ENCODE data around the gene XRN2.
"Not testable (repeated sequence)": the region's sequence is repeated elsewhere in the genome, so short reads cannot be mapped to it uniquely, and the experiment has no call there.

XRN2 gene

GRCh38 chr20:21344206-21344900 lies 41.2 kb downstream of the XRN2 start:
- DNase-seq (ENCODE audit: low spot score): no peak

DNA sequence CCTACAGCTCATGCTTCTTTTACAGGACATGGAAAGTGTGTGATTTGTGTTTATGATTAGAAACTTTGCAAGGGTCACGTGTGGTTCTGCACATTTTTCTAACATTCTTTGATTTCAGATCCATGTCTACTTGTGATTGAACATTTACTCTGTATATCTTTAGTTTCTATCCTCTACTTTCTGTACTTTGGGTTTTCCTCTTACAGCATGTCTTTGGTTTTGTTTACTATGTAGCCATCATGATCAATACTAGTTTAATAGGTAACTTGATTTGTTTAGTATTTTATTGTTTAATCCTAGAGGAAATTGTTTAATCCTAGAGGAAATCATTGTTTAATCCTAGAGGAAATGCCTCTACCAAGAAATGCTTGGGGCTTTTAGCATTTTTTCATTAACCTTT lies 41.8 kb downstream of the XRN2 start:
- no peak for DNase-seq (ENCODE audit: low spot score)

GRCh38 chr20:21352703-21353102 lies 49.6 kb downstream of the XRN2 start:
- DNase-seq (ENCODE audit: low spot score): no peak

GRCh38 chr20:21353236-21353635 lies 50.1 kb downstream of the XRN2 start:
- DNase-seq (ENCODE audit: low spot score): no peak

DNA sequence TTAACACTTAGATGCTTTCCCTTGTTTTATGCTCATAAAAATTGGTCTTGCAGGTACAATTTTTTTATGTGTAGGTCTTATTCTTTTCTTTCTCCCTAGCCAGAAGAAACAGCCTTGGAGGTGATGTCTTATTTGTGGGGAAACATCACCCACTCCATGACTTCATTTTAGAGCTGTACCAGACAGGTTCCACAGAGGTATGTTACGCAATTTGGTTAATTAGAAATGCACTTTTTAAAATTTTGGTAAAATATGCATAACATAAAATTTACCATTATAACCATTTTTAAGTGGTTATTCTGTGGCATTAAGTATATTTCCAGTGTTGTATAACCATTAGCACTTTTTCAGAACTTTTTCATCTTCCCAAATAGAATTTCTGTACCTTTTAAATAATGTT lies 52.9 kb downstream of the XRN2 start:
- no peak for DNase-seq (ENCODE audit: low spot score)

- DNase-seq (ENCODE audit: low spot score): no peak
Measured at GRCh38 chr20:21356386-21356785, 53.3 kb downstream of the XRN2 start.

- no peak for DNase-seq (ENCODE audit: low spot score)
Measured at GRCh38 chr20:21357844-21358243, 54.7 kb downstream of the XRN2 start.

GRCh38 chr20:21358737-21359136 lies 55.6 kb downstream of the XRN2 start:
- no peak for DNase-seq (ENCODE audit: low spot score)

- no peak for DNase-seq (ENCODE audit: low spot score)
Measured at GRCh38 chr20:21360705-21361104, 57.6 kb downstream of the XRN2 start.

DNA sequence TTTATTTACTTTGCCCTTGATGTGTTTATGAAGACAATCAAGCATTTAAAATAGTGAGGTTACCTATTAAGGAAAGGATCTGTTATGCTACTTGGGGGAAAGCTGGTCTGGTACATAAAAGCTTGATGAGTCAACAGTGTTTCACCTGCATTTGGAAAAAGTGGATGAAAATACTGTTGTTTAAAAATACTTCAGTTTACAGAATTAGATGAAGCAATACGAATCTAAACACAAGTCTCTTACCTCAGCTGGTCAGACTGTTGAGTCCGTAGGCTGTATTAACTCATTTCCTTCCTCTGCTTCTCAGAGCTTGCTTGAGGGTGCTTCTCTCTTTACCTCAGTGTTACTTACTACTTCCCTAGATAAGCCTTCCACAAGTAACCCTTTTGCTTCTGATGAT lies 58.1 kb downstream of the XRN2 start:
- DNase-seq (ENCODE audit: low spot score): no peak

DNA sequence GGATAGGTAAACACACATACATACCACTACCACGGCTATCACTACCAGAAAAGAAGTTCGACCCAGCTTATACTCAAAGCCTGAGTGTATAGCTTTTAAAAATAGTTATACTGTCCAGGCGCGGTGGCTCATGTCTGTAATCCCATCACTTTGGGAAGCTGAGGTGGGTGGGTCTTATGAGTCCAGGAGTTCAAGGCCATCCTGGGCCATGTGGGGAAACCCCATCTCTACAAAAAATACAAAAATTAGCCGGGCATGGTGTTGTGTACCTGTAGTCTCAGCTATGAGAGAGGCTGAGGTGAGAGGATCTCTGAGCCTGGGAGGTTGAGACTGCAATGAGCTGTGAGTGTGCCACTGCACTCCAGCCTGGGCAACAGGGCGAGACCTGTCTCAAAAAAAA lies 61.3 kb downstream of the XRN2 start:
- no peak for DNase-seq (ENCODE audit: low spot score)

DNA sequence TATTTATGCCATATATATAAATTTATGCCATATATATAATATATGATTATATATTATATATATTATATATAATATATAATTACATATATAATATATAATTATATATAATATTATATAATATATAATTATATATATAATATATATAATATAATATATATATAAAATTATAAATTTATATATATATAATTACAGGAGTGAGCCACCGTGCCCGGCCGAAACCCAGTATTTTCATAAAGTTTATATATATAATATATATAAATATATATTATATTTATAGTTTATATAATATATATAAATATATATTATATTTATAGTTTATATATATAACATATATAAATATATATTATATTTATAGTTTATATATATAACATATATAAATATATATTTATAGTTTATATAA lies 62.6 kb downstream of the XRN2 start:
- DNase-seq (ENCODE audit: low spot score): no peak

- not testable (repeated sequence) for DNase-seq (ENCODE audit: low spot score)
Measured at GRCh38 chr20:21366273-21366672, 63.1 kb downstream of the XRN2 start.

- DNase-seq (ENCODE audit: low spot score): no peak
Measured at GRCh38 chr20:21368791-21369190, 65.7 kb downstream of the XRN2 start.

DNA sequence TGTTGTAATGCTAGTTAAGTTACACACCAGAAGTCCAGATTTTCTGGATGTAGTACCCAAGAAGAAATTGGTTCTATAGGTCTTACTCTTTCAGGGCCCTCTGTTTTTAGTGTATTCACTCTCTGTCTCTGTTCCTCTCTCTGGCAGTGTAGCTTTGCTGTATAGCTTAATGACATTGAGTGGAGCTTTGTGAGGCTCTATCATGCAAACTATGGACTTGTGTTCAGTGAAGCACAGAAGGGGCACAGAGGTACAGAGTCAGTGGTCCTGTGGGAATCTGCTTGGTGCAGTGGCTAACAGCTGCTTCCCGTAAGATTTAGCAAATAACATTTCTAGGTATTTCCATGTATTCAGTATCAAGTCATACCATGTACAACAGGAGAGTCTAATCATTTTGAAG lies 68.1 kb downstream of the XRN2 start:
- DNase-seq (ENCODE audit: low spot score): no peak

- no peak for DNase-seq (ENCODE audit: low spot score)
Measured at GRCh38 chr20:21372016-21372415, 68.9 kb downstream of the XRN2 start.

DNA sequence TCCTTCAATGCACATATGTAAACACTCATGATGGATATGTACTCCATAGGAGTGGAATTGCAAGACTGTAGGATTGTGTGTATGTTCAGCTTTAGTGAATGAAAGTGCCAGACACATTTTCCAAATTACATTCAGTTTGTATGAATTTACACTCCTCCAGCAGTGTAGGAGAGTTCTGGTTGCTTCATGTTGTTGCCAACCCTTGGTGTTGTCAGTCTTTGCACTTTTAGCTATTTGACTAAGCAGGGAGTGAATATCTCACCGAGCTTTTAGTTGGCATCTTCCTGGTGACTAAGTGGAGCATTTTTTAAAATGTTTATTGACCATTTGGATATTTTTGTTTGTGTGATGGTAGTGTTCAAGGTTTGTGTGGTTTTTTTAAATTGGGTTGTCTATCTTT lies 70.3 kb downstream of the XRN2 start:
- DNase-seq (ENCODE audit: low spot score): no peak

DNA sequence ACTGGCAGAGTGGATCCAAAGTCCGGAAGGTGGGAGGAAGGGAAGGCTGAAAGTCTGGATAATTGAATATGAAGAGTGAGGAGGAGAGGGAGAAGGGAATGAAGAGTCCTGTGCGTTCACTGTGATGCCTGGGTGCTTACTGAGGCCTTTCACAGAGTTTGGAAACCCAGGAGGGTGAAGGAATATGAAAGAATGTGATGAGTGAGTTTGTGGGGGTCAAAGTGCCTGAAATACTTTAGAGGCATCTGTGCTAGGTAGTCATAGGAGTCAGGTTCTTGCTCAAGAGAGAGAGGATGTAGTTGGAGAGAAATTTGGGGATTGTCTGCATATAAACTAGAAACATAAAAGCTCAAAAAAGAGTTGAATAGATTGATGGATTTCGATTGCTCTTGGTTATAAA lies 73.5 kb downstream of the XRN2 start:
- no peak for DNase-seq (ENCODE audit: low spot score)

GRCh38 chr20:21377701-21378100 lies 74.6 kb downstream of the XRN2 start:
- DNase-seq (ENCODE audit: low spot score): no peak

- no peak for DNase-seq (ENCODE audit: low spot score)
Measured at GRCh38 chr20:21378259-21378658, 75.1 kb downstream of the XRN2 start.

DNA sequence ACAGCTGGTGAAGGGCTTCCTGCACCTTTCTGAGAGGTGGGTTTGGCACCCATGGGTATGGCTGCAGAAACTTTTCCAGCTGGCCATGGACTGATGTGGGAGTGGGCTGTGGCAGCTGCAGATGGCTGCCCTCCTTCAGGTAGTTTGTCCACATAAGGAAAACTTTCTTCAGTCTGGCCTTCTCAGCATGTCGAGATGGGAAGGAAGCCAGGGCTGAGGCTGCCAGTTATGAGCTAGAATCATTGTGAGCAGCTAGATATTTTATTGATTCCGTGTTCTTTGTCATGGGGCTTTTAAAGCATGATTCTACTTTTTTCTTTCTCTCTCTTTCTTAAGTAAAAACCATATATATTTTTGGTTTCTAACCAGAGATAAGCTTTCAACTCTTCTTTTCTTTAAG lies 77.6 kb downstream of the XRN2 start:
- no peak for DNase-seq (ENCODE audit: low spot score)

- no peak for DNase-seq (ENCODE audit: low spot score)
Measured at GRCh38 chr20:21381619-21382018, 78.5 kb downstream of the XRN2 start.

DNA sequence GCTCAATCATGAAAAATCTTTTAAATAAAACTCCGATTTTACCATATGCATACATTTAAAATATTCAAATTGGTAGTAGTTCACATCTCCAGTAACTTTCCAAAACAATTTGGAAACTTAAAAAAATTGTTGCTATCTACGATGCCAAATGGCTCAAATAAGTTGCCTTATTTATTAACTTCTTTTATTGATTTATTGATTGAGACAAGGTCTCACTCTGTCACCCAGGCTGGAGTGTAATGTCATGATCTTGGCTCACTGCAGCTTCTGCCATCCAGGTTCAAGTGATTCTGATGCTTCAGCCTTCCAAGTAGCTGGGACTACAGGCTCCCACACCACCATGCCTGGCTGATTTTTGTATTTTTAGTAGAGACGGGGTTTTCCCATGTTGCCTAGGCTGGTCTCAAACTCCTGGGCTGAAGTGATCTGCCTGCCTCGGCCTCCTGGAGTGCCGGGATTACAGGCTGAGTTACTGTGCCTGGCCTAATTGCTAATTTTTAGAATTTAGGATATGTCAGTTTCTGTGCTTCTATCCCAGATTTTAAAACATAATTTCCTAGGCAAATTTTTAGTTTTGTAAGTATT lies 81.3 kb downstream of the XRN2 start:
- DNase-seq (ENCODE audit: low spot score): no peak

GRCh38 chr20:21386111-21386510 lies 83.0 kb downstream of the XRN2 start:
- no peak for DNase-seq (ENCODE audit: low spot score)
